ENCODE results near the gene FCAMR.

Gene FCAMR

GRCh38 chr1:207006914-207007313 is 36.7 kb upstream of the FCAMR start:
- H3K9me3 Mint-ChIP-seq = no peaks in the 10 kb centered on the region
- H3K4me3 Mint-ChIP-seq = no peak overlapping the region
- peaks cover 15% of the 10 kb centered on the region for H3K27me3 Mint-ChIP-seq
- H3K4me1 Mint-ChIP-seq (ENCODE audit: low read depth) = peaks cover 12% of the 10 kb centered on the region
- H3K27ac Mint-ChIP-seq = no peak overlapping the region
- H3K36me3 Mint-ChIP-seq (ENCODE audit: low read depth) = no peaks in the 10 kb centered on the region
- intact Hi-C loops (cut with micrococcal nuclease) = loop anchor here (2.0 kb wide), 1 partner anchor 70 kb away; no protein-coding TSS in a partner anchor

GRCh38 chr1:207006083-207006482 is 35.8 kb upstream of the FCAMR start:
- H3K27me3 Mint-ChIP-seq = peaks cover 13% of the 10 kb centered on the region
- peaks cover 8% of the 10 kb centered on the region for H3K4me1 Mint-ChIP-seq (ENCODE audit: low read depth)
- H3K27ac Mint-ChIP-seq = no peak overlapping the region
- no peaks in the 10 kb centered on the region for H3K9me3 Mint-ChIP-seq
- intact Hi-C loops (cut with micrococcal nuclease) = loop anchor here (2.0 kb wide), 1 partner anchor 71 kb away; no protein-coding TSS in a partner anchor
- H3K36me3 Mint-ChIP-seq (ENCODE audit: low read depth) = no peaks in the 10 kb centered on the region
- no peak overlapping the region for H3K4me3 Mint-ChIP-seq

GRCh38 chr1:207004931-207005830 is 34.9 kb upstream of the FCAMR start:
- Mint-ChIP-seq H3K9me3 (no peaks in the 10 kb centered on the region), H3K4me3 (no peak overlapping the region), H3K4me1 (ENCODE audit: low read depth) (peaks cover 7% of the 10 kb centered on the region), H3K36me3 (ENCODE audit: low read depth) (no peaks in the 10 kb centered on the region), H3K27me3 (peaks cover 13% of the 10 kb centered on the region), H3K27ac (no peak overlapping the region)
- intact Hi-C loops (cut with micrococcal nuclease) = no loop called here

GRCh38 chr1:207003210-207003609 is 33.0 kb upstream of the FCAMR start:
- H3K36me3 Mint-ChIP-seq (ENCODE audit: low read depth) = no peaks in the 10 kb centered on the region
- no peak overlapping the region for H3K27ac Mint-ChIP-seq
- no peaks in the 10 kb centered on the region for H3K9me3 Mint-ChIP-seq
- H3K4me1 Mint-ChIP-seq (ENCODE audit: low read depth) = peaks cover 7% of the 10 kb centered on the region
- H3K27me3 Mint-ChIP-seq = peaks cover 8% of the 10 kb centered on the region
- H3K4me3 Mint-ChIP-seq = no peak overlapping the region
- intact Hi-C loops (cut with micrococcal nuclease) = no loop called here

- peaks cover 7% of the 10 kb centered on the region for H3K4me1 Mint-ChIP-seq (ENCODE audit: low read depth)
- H3K36me3 Mint-ChIP-seq (ENCODE audit: low read depth) = no peaks in the 10 kb centered on the region
- H3K4me3 Mint-ChIP-seq = no peak overlapping the region
- H3K27ac Mint-ChIP-seq = no peak overlapping the region
- intact Hi-C loops (cut with micrococcal nuclease) = no loop called here
- H3K9me3 Mint-ChIP-seq = no peaks in the 10 kb centered on the region
- peaks cover 8% of the 10 kb centered on the region for H3K27me3 Mint-ChIP-seq
These were observed 32.5 kb upstream of the FCAMR start for GRCh38 chr1:207002724-207003146.

- Mint-ChIP-seq H3K36me3 (ENCODE audit: low read depth) (no peaks in the 10 kb centered on the region), H3K27me3 (peaks cover 8% of the 10 kb centered on the region), H3K4me1 (ENCODE audit: low read depth) (peaks cover 7% of the 10 kb centered on the region), H3K4me3 (no peak overlapping the region), H3K9me3 (no peaks in the 10 kb centered on the region), H3K27ac (no peak overlapping the region)
- intact Hi-C loops (cut with micrococcal nuclease) = no loop called here
These were observed 31.4 kb upstream of the FCAMR start for GRCh38 chr1:207001492-207002245.

GRCh38 chr1:207000651-207001291 is 30.5 kb upstream of the FCAMR start:
- Mint-ChIP-seq H3K4me1 (ENCODE audit: low read depth) (peaks cover 7% of the 10 kb centered on the region), H3K27ac (no peak overlapping the region), H3K36me3 (ENCODE audit: low read depth) (no peaks in the 10 kb centered on the region), H3K27me3 (peaks cover 5% of the 10 kb centered on the region), H3K9me3 (no peaks in the 10 kb centered on the region), H3K4me3 (no peak overlapping the region)
- intact Hi-C loops (cut with micrococcal nuclease) = no loop called here

GRCh38 chr1:206998816-206999215 is 28.6 kb upstream of the FCAMR start:
- H3K4me3 Mint-ChIP-seq = no peak overlapping the region
- intact Hi-C loops (cut with micrococcal nuclease) = no loop called here
- no peaks in the 10 kb centered on the region for H3K4me1 Mint-ChIP-seq (ENCODE audit: low read depth)
- no peak overlapping the region for H3K27ac Mint-ChIP-seq
- no peaks in the 10 kb centered on the region for H3K36me3 Mint-ChIP-seq (ENCODE audit: low read depth)
- no peaks in the 10 kb centered on the region for H3K9me3 Mint-ChIP-seq
- peaks cover 4% of the 10 kb centered on the region for H3K27me3 Mint-ChIP-seq

GRCh38 chr1:206992790-206993189 is 22.5 kb upstream of the FCAMR start:
- Mint-ChIP-seq H3K27me3 (peaks cover 14% of the 10 kb centered on the region), H3K4me1 (ENCODE audit: low read depth) (peaks cover 5% of the 10 kb centered on the region), H3K4me3 (no peak overlapping the region), H3K9me3 (no peaks in the 10 kb centered on the region), H3K27ac (no peak overlapping the region), H3K36me3 (ENCODE audit: low read depth) (no peaks in the 10 kb centered on the region)
- intact Hi-C loops (cut with micrococcal nuclease) = no loop called here

GRCh38 chr1:206987873-206988272 is 17.6 kb upstream of the FCAMR start:
- Mint-ChIP-seq H3K4me1 (ENCODE audit: low read depth) (peaks cover 5% of the 10 kb centered on the region), H3K4me3 (no peak overlapping the region), H3K36me3 (ENCODE audit: low read depth) (no peaks in the 10 kb centered on the region), H3K27ac (no peak overlapping the region), H3K9me3 (no peaks in the 10 kb centered on the region), H3K27me3 (peaks cover 20% of the 10 kb centered on the region)
- intact Hi-C loops (cut with micrococcal nuclease) = no loop called here

GRCh38 chr1:206986885-206987284 is 16.6 kb upstream of the FCAMR start:
- H3K27me3 Mint-ChIP-seq = peaks cover 21% of the 10 kb centered on the region
- H3K4me3 Mint-ChIP-seq = no peak overlapping the region
- H3K4me1 Mint-ChIP-seq (ENCODE audit: low read depth) = peaks cover 5% of the 10 kb centered on the region
- no peak overlapping the region for H3K27ac Mint-ChIP-seq
- no peaks in the 10 kb centered on the region for H3K9me3 Mint-ChIP-seq
- H3K36me3 Mint-ChIP-seq (ENCODE audit: low read depth) = no peaks in the 10 kb centered on the region
- intact Hi-C loops (cut with micrococcal nuclease) = no loop called here

GRCh38 chr1:206986402-206986801 is 16.1 kb upstream of the FCAMR start:
- H3K4me3 Mint-ChIP-seq = no peak overlapping the region
- no peaks in the 10 kb centered on the region for H3K9me3 Mint-ChIP-seq
- H3K36me3 Mint-ChIP-seq (ENCODE audit: low read depth) = no peaks in the 10 kb centered on the region
- intact Hi-C loops (cut with micrococcal nuclease) = no loop called here
- peaks cover 21% of the 10 kb centered on the region for H3K27me3 Mint-ChIP-seq
- H3K4me1 Mint-ChIP-seq (ENCODE audit: low read depth) = peaks cover 5% of the 10 kb centered on the region
- no peak overlapping the region for H3K27ac Mint-ChIP-seq

- peaks cover 24% of the 10 kb centered on the region for H3K27me3 Mint-ChIP-seq
These were observed 15.0 kb upstream of the FCAMR start for GRCh38 chr1:206985162-206985749.

More at GRCh38 chr1:206985162-206985749, 15.0 kb upstream of the FCAMR start:
- Mint-ChIP-seq H3K36me3 (ENCODE audit: low read depth) (no peaks in the 10 kb centered on the region), H3K4me3 (no peak overlapping the region), H3K9me3 (no peaks in the 10 kb centered on the region), H3K4me1 (ENCODE audit: low read depth) (peaks cover 5% of the 10 kb centered on the region), H3K27ac (no peak overlapping the region)
- intact Hi-C loops (cut with micrococcal nuclease) = no loop called here
